IPS DF 6.9 (cell line): ENCODE measurements around the gene BOD1L1.

Experiments used
- DNase-seq: peaks from one replicate; pipeline ENCODE4 v3.0.0-alpha.2; 2013; ENCODE audit warnings: low read depth, low spot score
- H3K27ac ChIP-seq: one replicate; pipeline ENCODE4 v1.5.1; 2013; ENCODE audit warnings: low read length, control low read depth
- H3K27me3 ChIP-seq: 2 replicates; pipeline ENCODE4 v1.6.1; 2013; ENCODE audit warnings: mild to moderate bottlenecking, low read length; ENCODE audit not compliant: control insufficient read depth, insufficient read depth
- H3K36me3 ChIP-seq: 2 replicates; pipeline ENCODE4 v1.6.1; 2013; ENCODE audit warnings: low read length; ENCODE audit not compliant: control insufficient read depth, insufficient read depth
- H3K4me1 ChIP-seq: 2 replicates; pipeline ENCODE4 v1.6.1; 2013; ENCODE audit warnings: low read length; ENCODE audit not compliant: control insufficient read depth, insufficient read depth
- H3K4me3 ChIP-seq: 2 replicates; pipeline ENCODE4 v1.5.1; 2013; ENCODE audit warnings: mild to moderate bottlenecking, low read length
- H3K9me3 ChIP-seq: 2 replicates; pipeline ENCODE4 v1.6.1; 2013; ENCODE audit warnings: low read length, inconsistent platforms; ENCODE audit not compliant: control insufficient read depth, insufficient read depth
- WGBS: extraction: QIAGEN DNeasy Blood & Tissue Kit; methylation state at CpG from one replicate; pipeline ENCODE4 v1.1.7; 2013; ENCODE audit warnings: mixed read lengths, missing lambda C conversion rate; ENCODE audit not compliant: insufficient read length, insufficient coverage; 5-methylcytosine and 5-hydroxymethylcytosine counted together

BOD1L1 gene

GRCh38 chr4:13524504-13525243, 102.9 kb downstream of the BOD1L1 start:
- Histone ChIP-seq H3K9me3 (peaks cover 4% of the 10 kb centered on the region; the same call in 1 of the 2 replicates), H3K36me3 (no peaks in the 10 kb centered on the region), H3K4me1 (0 out of 2 replicates have a peak, but pooled peaks cover 2% of the 10 kb centered on the region), H3K4me3 (no peak overlapping the region), H3K27ac (no peak overlapping the region), H3K27me3 (peaks cover 84% of the 10 kb centered on the region)
- DNase-seq, result no peak
- no CpG with 5 or more reads among the region's 36 CpGs for WGBS

GRCh38 chr4:13523591-13524503, 103.7 kb downstream of the BOD1L1 start:
- no peaks in the 10 kb centered on the region for H3K36me3 ChIP-seq
- peaks cover 76% of the 10 kb centered on the region for H3K27me3 ChIP-seq
- no peak overlapping the region for H3K4me3 ChIP-seq
- WGBS, result no CpG with 5 or more reads among the region's 59 CpGs
- H3K4me1 ChIP-seq, result 0 out of 2 replicates have a peak, but pooled peaks cover 1% of the 10 kb centered on the region
- peaks cover 4% of the 10 kb centered on the region; the same call in 1 of the 2 replicates for H3K9me3 ChIP-seq
- no peak overlapping the region for H3K27ac ChIP-seq
- DNase-seq, result no peak

- no peak for DNase-seq
- no CpG with 5 or more reads among the region's 17 CpGs for WGBS
- peaks cover 68% of the 10 kb centered on the region for H3K27me3 ChIP-seq
- 0 out of 2 replicates have a peak, but pooled peaks cover 1% of the 10 kb centered on the region for H3K4me1 ChIP-seq
- no peak overlapping the region for H3K27ac ChIP-seq
- peak overlapping the region; percentile 6; the same call in 1 of the 2 replicates for H3K4me3 ChIP-seq
- H3K9me3 ChIP-seq, result peaks cover 4% of the 10 kb centered on the region; the same call in 1 of the 2 replicates
- no peaks in the 10 kb centered on the region for H3K36me3 ChIP-seq
These were observed 104.4 kb downstream of the BOD1L1 start for GRCh38 chr4:13523105-13523477.

- Histone ChIP-seq H3K4me1 (0 out of 2 replicates have a peak, but pooled peaks cover 1% of the 10 kb centered on the region), H3K27ac (no peak overlapping the region), H3K4me3 (peak overlapping the region; percentile 6; the same call in 1 of the 2 replicates), H3K9me3 (peaks cover 4% of the 10 kb centered on the region; the same call in 1 of the 2 replicates), H3K36me3 (no peaks in the 10 kb centered on the region), H3K27me3 (peaks cover 63% of the 10 kb centered on the region)
- WGBS, result no CpG with 5 or more reads among the region's 49 CpGs
- no peak for DNase-seq
These were observed 105.0 kb downstream of the BOD1L1 start for GRCh38 chr4:13522282-13523104.

- Histone ChIP-seq H3K4me3 (no peak overlapping the region), H3K36me3 (no peaks in the 10 kb centered on the region), H3K27ac (no peak overlapping the region), H3K27me3 (peaks cover 49% of the 10 kb centered on the region), H3K9me3 (peaks cover 4% of the 10 kb centered on the region; the same call in 1 of the 2 replicates), H3K4me1 (0 out of 2 replicates have a peak, but pooled peaks cover 1% of the 10 kb centered on the region)
- no peak for DNase-seq
- WGBS, result no CpG with 5 or more reads among the region's 2 CpGs
These were observed 106.5 kb downstream of the BOD1L1 start for GRCh38 chr4:13521047-13521446.
